NCI-H226 (cell line): ENCODE data around the gene HS6ST1.
A peak's percentile ranks its signal among the peaks of the same experiment; 100 is the strongest.

Source experiments
- DNase-seq: peaks from one replicate; pipeline ENCODE4 v3.0.0-alpha.2; 2015

The HS6ST1 gene

GRCh38 chr2:128318776-128319464 is at the start of gene HS6ST1:
HS6ST1 (minus strand) TSS chr2:128318868; CDS start chr2:128318563, 305 bp downstream.
- peak; percentile 65 for DNase-seq

- DNase-seq: no peak
These were observed 49.1 kb upstream of the HS6ST1 start for GRCh38 chr2:128367601-128368359.

- no peak for DNase-seq
These were observed 48.2 kb upstream of the HS6ST1 start for GRCh38 chr2:128366713-128367511.

- no peak for DNase-seq
These were observed 46.7 kb upstream of the HS6ST1 start for GRCh38 chr2:128365217-128365905.

- DNase-seq: no peak
These were observed 45.8 kb upstream of the HS6ST1 start for GRCh38 chr2:128364441-128364911.

GRCh38 chr2:128363934-128364361 is 45.3 kb upstream of the HS6ST1 start:
- no peak for DNase-seq

GRCh38 chr2:128362889-128363228 is 44.2 kb upstream of the HS6ST1 start:
- peak; percentile 73 for DNase-seq

GRCh38 chr2:128362176-128362888 is 43.7 kb upstream of the HS6ST1 start:
- no peak for DNase-seq

GRCh38 chr2:128361376-128362131 is 42.9 kb upstream of the HS6ST1 start:
- no peak for DNase-seq

- DNase-seq: no peak
These were observed 42.0 kb upstream of the HS6ST1 start for GRCh38 chr2:128360711-128361110.

GRCh38 chr2:128359841-128360240 is 41.2 kb upstream of the HS6ST1 start:
- no peak for DNase-seq

- no peak for DNase-seq
These were observed 40.5 kb upstream of the HS6ST1 start for GRCh38 chr2:128358941-128359731.

- DNase-seq: no peak
These were observed 39.1 kb upstream of the HS6ST1 start for GRCh38 chr2:128357506-128358370.

- no peak for DNase-seq
These were observed 37.5 kb upstream of the HS6ST1 start for GRCh38 chr2:128356127-128356526.

- DNase-seq: no peak
These were observed 36.2 kb upstream of the HS6ST1 start for GRCh38 chr2:128354726-128355470.

GRCh38 chr2:128354161-128354560 is 35.5 kb upstream of the HS6ST1 start:
- DNase-seq: no peak

GRCh38 chr2:128350736-128351135 is 32.1 kb upstream of the HS6ST1 start:
- no peak for DNase-seq

GRCh38 chr2:128348701-128349100 is 30.0 kb upstream of the HS6ST1 start:
- no peak for DNase-seq
